SH-SY5Y (cell line): Measurements from ENCODE around the gene SHISA9.

ENCODE experiments used
- GATA2 ChIP-seq: IDR thresholded peaks from 2 replicates; pipeline ENCODE4 v1.6.1; 2011; ENCODE audit warnings: mild to moderate bottlenecking, low read depth, low read length
- GATA3 ChIP-seq: IDR thresholded peaks from 2 replicates; pipeline ENCODE4 v1.6.1; 2011; ENCODE audit warnings: low read depth, mild to moderate bottlenecking, low read length, moderate library complexity

DNA sequence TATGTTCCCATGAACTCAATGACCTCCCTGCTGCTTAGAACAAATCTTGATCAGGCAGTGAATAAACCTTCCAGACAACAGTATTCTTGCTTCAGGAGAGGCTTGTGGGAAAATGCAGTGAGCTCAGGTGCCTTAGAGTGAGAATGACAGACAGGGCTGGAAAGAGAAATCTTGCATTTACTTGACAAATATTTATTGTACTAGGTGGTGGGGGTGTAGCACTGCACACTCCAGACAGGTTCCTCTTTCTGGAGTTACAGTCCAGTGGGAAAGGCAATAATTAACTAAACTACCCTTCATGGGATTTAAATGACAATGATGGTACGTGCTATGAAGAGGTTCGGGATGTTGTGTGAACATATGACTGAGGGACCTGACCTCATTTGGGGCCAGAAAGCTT lies 182.9 kb downstream of the SHISA9 start:
- no peak for TF ChIP-seq GATA3
- no peak for TF ChIP-seq GATA2
